ENCODE data around the gene RPL41. TPM values are rescaled to one million over a fixed set of nuclear protein-coding genes. Genes with fewer than 3 reads are reported as not detected.

RPL41 gene
- total and polyA plus RNA-seq, 9 of the 15 experiments (the other 6 are each of a cell fraction or from before 2014, with no cell fraction given): 3,403 to 11,276 (median 5,604) TPM

DNA sequence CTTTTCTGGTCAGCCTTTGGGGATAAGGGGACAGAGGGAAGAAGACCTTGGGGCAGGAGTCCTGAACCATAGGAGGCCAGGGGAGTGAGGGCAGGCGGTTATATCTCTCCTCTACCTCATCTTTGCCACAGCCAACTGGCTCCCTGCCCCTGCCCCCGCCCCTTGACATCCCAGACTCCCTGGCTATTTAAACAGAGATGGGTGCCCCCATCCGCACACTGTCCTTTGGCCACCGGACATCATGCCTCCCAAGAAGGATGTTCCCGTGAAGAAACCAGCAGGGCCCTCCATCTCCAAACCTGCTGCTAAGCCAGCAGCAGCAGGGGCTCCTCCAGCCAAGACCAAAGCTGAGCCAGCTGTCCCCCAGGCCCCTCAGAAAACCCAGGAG lies 37.2 kb downstream of the RPL41 start:
- H3K9ac ChIP-seq (ENCODE audit: insufficient read depth in 1 of 2, low read depth in 2 of 2, low read length in 2 of 2): peak overlapping the region; percentile 88 to 91
- H4K20me1 ChIP-seq (replicated peaks; ENCODE audit: control insufficient read depth, insufficient read depth, low read length): no peaks in the 10 kb centered on the region
- FAIRE-seq (no peak), DNase-seq (ENCODE audit: extremely low read depth in 1 of 4, low spot score in 3 of 4) (no peak), ATAC-seq (no peak)
- intact Hi-C loops (cut with micrococcal nuclease) (no loop called here), in situ Hi-C loops (cut with MboI) (no loop called here)
- no peaks in the 10 kb centered on the region for H3K9me1 ChIP-seq (ENCODE audit: control insufficient read depth, insufficient read depth, low read length)
- peaks cover 24% of the 10 kb centered on the region; the same call in 2 of the 3 replicates for H3K36me3 ChIP-seq (ENCODE audit: control insufficient read depth, insufficient read depth, low read length)
- CTCF ChIA-PET (ENCODE audit: low intra/inter-chr PET ratio): no interaction called here
- POLR2A ChIA-PET: interaction anchor here (0.6 to 3.2 kb wide), 6 partner anchors 9 to 36 kb away, joined by 3 to 16 read pairs (median 6); partner anchors contain the start of gene ZC3H10
- peak overlapping the region; percentile 91 for H3K4me2 ChIP-seq (ENCODE audit: insufficient read depth, low read length)
- no TSS peak for BruUV-seq (replicated peaks)
- H3K79me2 ChIP-seq (ENCODE audit: control insufficient read depth, insufficient read depth, low read length): peaks cover 38% of the 10 kb centered on the region
- no peaks in the 10 kb centered on the region for H3K9me3 ChIP-seq (replicated peaks; ENCODE audit: control insufficient read depth, insufficient read depth, low read depth, low read length)
- peak overlapping the region; percentile 96 for H3K27ac ChIP-seq (ENCODE audit: extremely low read depth, low read depth, low read length)
- TF ChIP-seq, protein P1, sequence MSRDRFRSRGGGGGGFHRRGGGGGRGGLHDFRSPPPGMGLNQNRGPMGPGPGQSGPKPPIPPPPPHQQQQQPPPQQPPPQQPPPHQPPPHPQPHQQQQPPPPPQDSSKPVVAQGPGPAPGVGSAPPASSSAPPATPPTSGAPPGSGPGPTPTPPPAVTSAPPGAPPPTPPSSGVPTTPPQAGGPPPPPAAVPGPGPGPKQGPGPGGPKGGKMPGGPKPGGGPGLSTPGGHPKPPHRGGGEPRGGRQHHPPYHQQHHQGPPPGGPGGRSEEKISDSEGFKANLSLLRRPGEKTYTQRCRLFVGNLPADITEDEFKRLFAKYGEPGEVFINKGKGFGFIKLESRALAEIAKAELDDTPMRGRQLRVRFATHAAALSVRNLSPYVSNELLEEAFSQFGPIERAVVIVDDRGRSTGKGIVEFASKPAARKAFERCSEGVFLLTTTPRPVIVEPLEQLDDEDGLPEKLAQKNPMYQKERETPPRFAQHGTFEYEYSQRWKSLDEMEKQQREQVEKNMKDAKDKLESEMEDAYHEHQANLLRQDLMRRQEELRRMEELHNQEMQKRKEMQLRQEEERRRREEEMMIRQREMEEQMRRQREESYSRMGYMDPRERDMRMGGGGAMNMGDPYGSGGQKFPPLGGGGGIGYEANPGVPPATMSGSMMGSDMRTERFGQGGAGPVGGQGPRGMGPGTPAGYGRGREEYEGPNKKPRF (IDR thresholded peaks at IDR 0.05; ENCODE audit: low read depth, low read length): no peak
- TF ChIP-seq TEAD4 (IDR thresholded peaks at IDR 0.05; ENCODE audit: low read length) (no peak), TEAD4 (CRISPR knock-in tag; IDR thresholded peaks at IDR 0.05; ENCODE audit: borderline replicate concordance) (0 out of 2 replicates have a peak, but pooled peaks have one; percentile 4)
- H2AFZ ChIP-seq (ENCODE audit: low read depth, low read length): no peak overlapping the region
- no peaks in the 10 kb centered on the region for H3K27me3 ChIP-seq (ENCODE audit: control insufficient read depth in 2 of 2, insufficient read depth in 2 of 2, low read length in 2 of 2)
- H3K4me1 ChIP-seq (replicated peaks in 1 of 2; ENCODE audit: control insufficient read depth in 2 of 2, insufficient read depth in 2 of 2, low read length in 2 of 2): peaks cover 38 to 45% of the 10 kb centered on the region in 2 experiments; a peak in 4 of 5 replicates
- peak overlapping the region; percentile 55; the same call in 1 of the 2 replicates for H3K4me3 ChIP-seq
- 54% methylated on average over 5 of the region's 5 CpGs for WGBS (ENCODE audit: insufficient coverage, low coverage, missing lambda C conversion rate)

Data from K562 (cell line).